Heart left ventricle (tissue), 13 donors: Measurements from ENCODE around the gene LMF1.

Experiments used
- POLR2A ChIP-seq, 2 donors: fragments of 450-650 bp; IDR thresholded peaks; one replicate each; pipeline ENCODE4 v1.6.1; 2017; ENCODE audit warnings: antibody characterized with exemption in 2 of 2, mild to moderate bottlenecking in 2 of 2, moderate library complexity in 2 of 2
- TF ChIP-seq, protein P1 (sequence below), 12 donors: fragments of 200-600 bp; sonication (generic) in 4 of 12; IDR thresholded peaks; one replicate each; pipeline versions ENCODE4 v1.5.0 to v1.8.0; 2018 to 2022; ENCODE audit warnings: antibody characterized with exemption in 12 of 12, mild to moderate bottlenecking in 5 of 12
- donor health status: ischemic (EF 13 %, LVEDD 7.1; RV severe dilation, severe dysfunction).
- donor health status: DM: no; HTN: yes; CAD: no.
- donor health status: DM: no; HTN: no; CAD: no.
- donor health status: ischemic (EF 25% LVEDD 6.9; RV normal size, moderate dysfunction).
- donor health status: ischemic (EF 25% LVEDD 5.7; RV mildly dilated, moderate dysfunction).
- donor health status: ischemic (EF 35%, LVEDD 5.7; RV mildly dilated, moderate dysfunction).
- donor health status: nonischemic (EF 11% LVEDD 7.7; RV severe dilation, severe dysfunction).
- donor health status: DM: yes; HTN: yes; CAD: no.
- donor health status: PGD.
- donor health status: ischemic (EF 29% LVEDD 5.4; RV normal size, mild dysfunction).
- donor health status: nonischemic (EF 23%, LVEDD 6.1; RV moderate dilation, normal function).

DNA sequence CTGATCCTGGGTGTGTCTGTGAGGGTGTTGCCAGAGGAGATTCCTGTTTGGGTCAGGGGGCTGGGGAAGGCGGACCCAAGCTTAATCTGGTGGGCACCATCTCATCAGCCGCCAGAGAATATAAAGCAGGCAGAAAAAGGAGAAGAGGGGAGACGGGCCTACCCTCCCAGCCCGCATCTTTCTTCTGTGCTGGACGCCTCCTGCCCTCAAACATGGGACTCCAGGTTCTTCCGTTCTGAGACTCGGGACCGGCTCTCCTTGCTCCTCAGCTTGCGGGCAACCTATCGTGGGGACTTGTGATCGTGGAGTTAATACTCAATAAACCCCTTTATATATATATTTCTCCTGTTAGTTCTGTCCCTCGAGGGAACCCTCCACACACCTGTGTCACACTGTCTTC, 64.5 kb downstream of the LMF1 start:
- no peak for TF ChIP-seq POLR2A (IDR thresholded peaks at IDR 0.05)
- TF ChIP-seq, protein P1, sequence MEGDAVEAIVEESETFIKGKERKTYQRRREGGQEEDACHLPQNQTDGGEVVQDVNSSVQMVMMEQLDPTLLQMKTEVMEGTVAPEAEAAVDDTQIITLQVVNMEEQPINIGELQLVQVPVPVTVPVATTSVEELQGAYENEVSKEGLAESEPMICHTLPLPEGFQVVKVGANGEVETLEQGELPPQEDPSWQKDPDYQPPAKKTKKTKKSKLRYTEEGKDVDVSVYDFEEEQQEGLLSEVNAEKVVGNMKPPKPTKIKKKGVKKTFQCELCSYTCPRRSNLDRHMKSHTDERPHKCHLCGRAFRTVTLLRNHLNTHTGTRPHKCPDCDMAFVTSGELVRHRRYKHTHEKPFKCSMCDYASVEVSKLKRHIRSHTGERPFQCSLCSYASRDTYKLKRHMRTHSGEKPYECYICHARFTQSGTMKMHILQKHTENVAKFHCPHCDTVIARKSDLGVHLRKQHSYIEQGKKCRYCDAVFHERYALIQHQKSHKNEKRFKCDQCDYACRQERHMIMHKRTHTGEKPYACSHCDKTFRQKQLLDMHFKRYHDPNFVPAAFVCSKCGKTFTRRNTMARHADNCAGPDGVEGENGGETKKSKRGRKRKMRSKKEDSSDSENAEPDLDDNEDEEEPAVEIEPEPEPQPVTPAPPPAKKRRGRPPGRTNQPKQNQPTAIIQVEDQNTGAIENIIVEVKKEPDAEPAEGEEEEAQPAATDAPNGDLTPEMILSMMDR (IDR thresholded peaks at IDR 0.05), result no peak
